Smooth muscle cell (in vitro differentiated cells): ENCODE measurements around the gene VSIR. TPM values are rescaled to one million over a fixed set of nuclear protein-coding genes. Genes with fewer than 3 reads are reported as not detected.

Experiments
- DNase-seq: peaks from one replicate; lab custom pipeline; 2025; ENCODE audit not compliant: unreplicated experiment; lab: John Stamatoyannopoulos, UW
- H2AFZ ChIP-seq: fragments of 200-600 bp; sonication (generic); 2 replicates; pipeline ENCODE4 v1.6.0; 2016; ENCODE audit warnings: antibody characterized with exemption, low read depth, mild to moderate bottlenecking
- H3F3A ChIP-seq: fragments of 200-600 bp; sonication (generic); 2 replicates; pipeline ENCODE4 v1.6.0; 2017; ENCODE audit warnings: antibody characterized with exemption, low read depth
- H3K27ac ChIP-seq: fragments of 200-600 bp; sonication (generic); 2 replicates; pipeline ENCODE4 v1.5.1; 2016; ENCODE audit warnings: low read depth, mild to moderate bottlenecking
- H3K27me3 ChIP-seq: fragments of 200-600 bp; sonication (generic); 2 replicates; pipeline ENCODE4 v1.6.1; 2016; ENCODE audit warnings: low read depth, mild to moderate bottlenecking
- H3K36me3 ChIP-seq: fragments of 200-600 bp; sonication (generic); 2 replicates; pipeline ENCODE4 v1.5.1; 2016; ENCODE audit warnings: low read depth
- H3K4me1 ChIP-seq: fragments of 200-600 bp; sonication (generic); 2 replicates; pipeline ENCODE4 v1.5.1; 2016; ENCODE audit warnings: low read depth
- H3K4me2 ChIP-seq: fragments of 200-600 bp; sonication (generic); 2 replicates; pipeline ENCODE4 v1.6.0; 2016; ENCODE audit warnings: mild to moderate bottlenecking
- H3K4me3 ChIP-seq: fragments of 200-600 bp; sonication (generic); 2 replicates; pipeline ENCODE4 v1.5.1; 2016; ENCODE audit warnings: mild to moderate bottlenecking
- H3K79me2 ChIP-seq: fragments of 200-600 bp; sonication (generic); 2 replicates; pipeline ENCODE4 v1.6.0; 2016; ENCODE audit warnings: low read depth, mild to moderate bottlenecking
- H3K9ac ChIP-seq: fragments of 200-600 bp; sonication (generic); 2 replicates; pipeline ENCODE4 v1.6.0; 2016; ENCODE audit warnings: low read depth
- H3K9me3 ChIP-seq: fragments of 200-600 bp; sonication (generic); replicated peaks from 2 replicates; pipeline ENCODE4 v1.5.1; 2016; ENCODE audit warnings: low read depth
- H4K20me1 ChIP-seq: fragments of 200-600 bp; sonication (generic); 2 replicates; pipeline ENCODE4 v1.6.0; 2016; ENCODE audit warnings: low read depth
- CTCF ChIP-seq: fragments of 200-600 bp; sonication (generic); IDR thresholded peaks from 2 replicates; pipeline ENCODE4 v1.5.1; 2017; ENCODE audit warnings: borderline replicate concordance, mild to moderate bottlenecking, antibody characterized with exemption; ENCODE audit not compliant: insufficient read depth, poor library complexity, severe bottlenecking
- WGBS: methylation state at CpG from one replicate; pipeline ENCODE4 v1.1.7; 2016; ENCODE audit warnings: low lambda C conversion rate; 5-methylcytosine and 5-hydroxymethylcytosine counted together
- polyA plus RNA-seq: library from polyadenylated mRNA; unstranded; fragments of >200 nt; fragmentation: Nextera tagmentation; extraction: Ambion mirVana; gene quantifications from 2 replicates; pipeline ENCODE4 v1.2.1, GENCODE V29; 2016
- total RNA-seq: library from RNA; depleted of rRNA; stranded (reverse); fragments of >200 nt; gene quantifications from 2 replicates; pipeline ENCODE4 v1.2.3, GENCODE V29; 2014

The VSIR gene
- total and polyA plus RNA-seq, 2 experiments from 2014 or later, result 3.6 TPM

DNA sequence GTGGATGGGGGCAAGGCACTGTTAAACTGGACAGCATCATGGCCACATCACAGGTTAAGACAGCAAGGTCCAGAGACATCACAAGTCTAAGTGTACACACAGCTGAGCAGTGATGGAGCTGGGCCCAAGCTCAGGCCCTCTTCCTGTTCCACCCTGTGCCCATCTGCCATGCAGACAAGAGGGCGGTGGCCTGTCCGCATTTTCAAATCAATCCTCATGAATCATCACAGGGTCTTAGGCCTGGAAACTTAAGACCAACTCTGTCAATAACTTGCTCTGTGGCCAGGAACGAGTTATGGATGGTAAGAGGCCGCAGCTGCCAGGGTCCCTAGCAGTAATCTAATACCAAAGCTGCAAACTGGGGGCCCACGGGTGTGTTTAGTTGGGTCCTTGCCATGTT is 56.9 kb downstream of the VSIR start:
- no peaks in the 10 kb centered on the region for H3F3A ChIP-seq
- TF ChIP-seq CTCF, result no peak
- H3K27ac ChIP-seq, result no peak overlapping the region
- WGBS, result 88% methylated on average over 5 of the region's 5 CpGs
- H4K20me1 ChIP-seq, result no peaks in the 10 kb centered on the region
- no peak overlapping the region for H2AFZ ChIP-seq
- H3K4me2 ChIP-seq, result no peak overlapping the region
- H3K4me1 ChIP-seq, result peaks cover 16% of the 10 kb centered on the region
- no peaks in the 10 kb centered on the region for H3K27me3 ChIP-seq
- H3K9me3 ChIP-seq, result no peaks in the 10 kb centered on the region
- H3K4me3 ChIP-seq, result no peak overlapping the region
- H3K9ac ChIP-seq, result no peak overlapping the region
- DNase-seq, result no peak
- H3K79me2 ChIP-seq, result no peaks in the 10 kb centered on the region
- no peaks in the 10 kb centered on the region for H3K36me3 ChIP-seq

- H3K4me3 ChIP-seq, result no peak overlapping the region
- no peak overlapping the region for H2AFZ ChIP-seq
- H3K9ac ChIP-seq, result no peak overlapping the region
- H3K4me2 ChIP-seq, result no peak overlapping the region
- TF ChIP-seq CTCF, result no peak
- no peaks in the 10 kb centered on the region for H3K36me3 ChIP-seq
- H3K9me3 ChIP-seq, result no peaks in the 10 kb centered on the region
- H3K4me1 ChIP-seq, result peaks cover 16% of the 10 kb centered on the region
- H4K20me1 ChIP-seq, result no peaks in the 10 kb centered on the region
- H3F3A ChIP-seq, result no peaks in the 10 kb centered on the region
- 95% methylated on average over 20 of the region's 20 CpGs for WGBS
- no peak for DNase-seq
- no peak overlapping the region for H3K27ac ChIP-seq
- H3K79me2 ChIP-seq, result no peaks in the 10 kb centered on the region
- H3K27me3 ChIP-seq, result no peaks in the 10 kb centered on the region
Observed at GRCh38 chr10:71715860-71716259, 57.5 kb downstream of the VSIR start.

GRCh38 chr10:71715026-71715425 is 58.3 kb downstream of the VSIR start:
- no peaks in the 10 kb centered on the region for H3K27me3 ChIP-seq
- H3K9me3 ChIP-seq, result no peaks in the 10 kb centered on the region
- H3K4me3 ChIP-seq, result no peak overlapping the region
- H3K9ac ChIP-seq, result no peak overlapping the region
- no peaks in the 10 kb centered on the region for H3F3A ChIP-seq
- no peaks in the 10 kb centered on the region for H4K20me1 ChIP-seq
- no peak overlapping the region for H3K4me2 ChIP-seq
- no peak overlapping the region for H3K27ac ChIP-seq
- 93% methylated on average over 8 of the region's 8 CpGs for WGBS
- TF ChIP-seq CTCF, result no peak
- DNase-seq, result no peak
- H3K4me1 ChIP-seq, result peaks cover 16% of the 10 kb centered on the region
- H3K79me2 ChIP-seq, result no peaks in the 10 kb centered on the region
- H2AFZ ChIP-seq, result no peak overlapping the region
- no peaks in the 10 kb centered on the region for H3K36me3 ChIP-seq

GRCh38 chr10:71714592-71714991 is 58.7 kb downstream of the VSIR start:
- no peak overlapping the region for H3K4me2 ChIP-seq
- H3K9ac ChIP-seq, result no peak overlapping the region
- no peak for DNase-seq
- no peak overlapping the region for H3K4me3 ChIP-seq
- no peaks in the 10 kb centered on the region for H3K79me2 ChIP-seq
- no peaks in the 10 kb centered on the region for H3F3A ChIP-seq
- WGBS, result 93% methylated on average over 5 of the region's 5 CpGs
- H3K27ac ChIP-seq, result no peak overlapping the region
- no peaks in the 10 kb centered on the region for H3K36me3 ChIP-seq
- no peaks in the 10 kb centered on the region for H3K27me3 ChIP-seq
- no peaks in the 10 kb centered on the region for H4K20me1 ChIP-seq
- TF ChIP-seq CTCF, result no peak
- H3K4me1 ChIP-seq, result peaks cover 16% of the 10 kb centered on the region
- H2AFZ ChIP-seq, result no peak overlapping the region
- no peaks in the 10 kb centered on the region for H3K9me3 ChIP-seq
